ENCODE measurements around the gene DAPL1. TPM values are rescaled to one million over a fixed set of nuclear protein-coding genes. Genes with fewer than 3 reads are reported as not detected.

The DAPL1 gene
- total RNA-seq = 1.1 TPM in 1 of 2 replicates, not detected in the other

DNA sequence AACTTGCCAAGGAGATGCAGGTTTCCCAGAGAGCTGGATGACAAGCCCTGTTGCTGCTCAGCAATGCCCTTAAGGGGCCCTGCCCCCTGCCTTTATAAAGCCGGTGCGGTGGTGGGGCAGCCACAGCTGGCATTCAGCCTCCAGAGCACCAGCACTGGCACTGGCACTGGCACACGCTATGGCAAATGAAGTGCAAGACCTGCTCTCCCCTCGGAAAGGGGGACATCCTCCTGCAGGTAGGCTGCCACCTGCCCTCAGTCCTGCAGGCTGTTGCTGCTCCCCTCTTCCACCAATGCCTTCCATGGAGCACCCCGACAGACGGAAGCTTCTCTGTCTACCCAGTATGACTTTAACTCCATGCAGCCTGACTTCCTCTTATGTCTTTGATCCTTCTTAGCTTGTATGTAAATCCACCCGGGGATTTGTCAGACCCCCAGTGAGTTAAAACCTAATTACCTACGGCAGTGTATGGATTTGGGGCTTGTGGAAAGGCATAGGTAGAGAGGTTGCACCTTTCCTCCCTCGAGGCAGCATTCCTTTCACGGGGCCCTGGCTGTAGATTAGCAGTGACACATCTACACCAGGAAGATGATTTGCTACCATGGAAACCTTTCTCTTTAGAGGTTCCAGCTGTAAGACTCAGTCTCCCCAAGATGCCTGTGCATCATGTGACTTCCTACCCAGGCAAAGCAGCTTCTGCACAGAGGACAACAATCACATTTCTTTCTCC, at the start of gene DAPL1:
Gene DAPL1, plus strand, starts transcription at position 123 of the 730 bp plus-strand sequence. Its CDS starts 56 bp downstream, at position 179.

Other genes starting within 250 kb of the DAPL1 start
- gene TANC1, start 173.3 kb downstream of the DAPL1 start, total RNA-seq = 34.5 and 49.9 TPM in 2 replicates

Data from nasal cavity respiratory epithelium epithelial cell of viscerocranial mucosa (primary cell).